Lung (tissue), 12 donors: ENCODE data around the gene SLC16A5. TPM values are rescaled to one million over a fixed set of nuclear protein-coding genes. Genes with fewer than 3 reads are reported as not detected.

ENCODE experiments used
- ATAC-seq: fragments of 200-7000 bp; cut with Tn5 transposase; one replicate; pipeline ENCODE4 v1.9.1; 2020; ENCODE audit warnings: moderate number of reproducible peaks; ENCODE audit not compliant: insufficient read depth, low FRiP score
- DNase-seq, 3 donors: peaks; one replicate each; pipeline ENCODE4 v3.0.0-alpha.2; 2013 to 2017
- H3K27ac ChIP-seq, 2 donors: one replicate each; pipeline ENCODE4 v1.5.1; 2013; ENCODE audit warnings: mild to moderate bottlenecking in 2 of 2, moderate library complexity in 2 of 2, control low read depth in 1 of 2, inconsistent platforms in 1 of 2, low read depth in 1 of 2, low read length in 1 of 2
- H3K27me3 ChIP-seq, 3 donors: one replicate each; pipeline ENCODE4 v1.5.1; 2013; ENCODE audit warnings: low read length in 2 of 3; ENCODE audit not compliant: control insufficient read depth in 3 of 3, insufficient read depth in 3 of 3
- H3K36me3 ChIP-seq, 4 donors: one replicate each; pipeline ENCODE4 v1.5.1; 2013; ENCODE audit warnings: low read length in 4 of 4, mild to moderate bottlenecking in 1 of 4, moderate library complexity in 1 of 4; ENCODE audit not compliant: control insufficient read depth in 4 of 4, insufficient read depth in 4 of 4
- H3K4me1 ChIP-seq, 5 donors: one replicate each; pipeline ENCODE4 v1.5.1; 2013; ENCODE audit warnings: low read length in 5 of 5, mild to moderate bottlenecking in 2 of 5, moderate library complexity in 1 of 5; ENCODE audit not compliant: control insufficient read depth in 5 of 5, insufficient read depth in 5 of 5
- H3K4me3 ChIP-seq: one replicate; pipeline ENCODE4 v1.5.1; 2013; ENCODE audit warnings: mild to moderate bottlenecking, control low read depth, moderate library complexity
- H3K9ac ChIP-seq, 2 donors: one replicate each; pipeline ENCODE4 v1.5.1; 2013; ENCODE audit warnings: low read length in 2 of 2, control low read depth in 1 of 2; ENCODE audit not compliant: insufficient read depth in 1 of 2
- H3K9me3 ChIP-seq, 4 donors: one replicate each; pipeline ENCODE4 v1.5.1; 2013; ENCODE audit warnings: low read length in 3 of 4, mild to moderate bottlenecking in 1 of 4, moderate library complexity in 1 of 4; ENCODE audit not compliant: control insufficient read depth in 4 of 4, insufficient read depth in 3 of 4
- CTCF ChIP-seq: IDR thresholded peaks from 2 replicates; pipeline ENCODE4 v1.5.1; 2012; ENCODE audit warnings: mild to moderate bottlenecking; ENCODE audit errors: control extremely low read depth, extremely low read depth
- WGBS, 2 donors: extraction: QIAGEN DNeasy Blood & Tissue Kit; methylation state at CpG; one replicate each; pipeline ENCODE4 v1.1.7; 2013; 5-methylcytosine and 5-hydroxymethylcytosine counted together
- polyA plus RNA-seq, 2 donors: library from polyadenylated mRNA; stranded (reverse); fragments of 200-250 nt; gene quantifications; one replicate each; pipeline ENCODE4 v1.2.1, GENCODE V29; 2013
- total RNA-seq, 2 donors: library from RNA; depleted of rRNA in 1 of 2; stranded (reverse); fragments of >200 nt in 1 of 2; gene quantifications; one replicate each; pipeline ENCODE4 v1.2.1, GENCODE V29; 2014 to 2021
- donor health status: control.
- donor health status: control.
- donor health status: Bipolar disorder and iron deficiency.
- donor health status: healthy.
- donor health status: DM: yes; HTN: yes; CAD: no.

Gene SLC16A5
- total and polyA plus RNA-seq, 4 donors, result 27.9 to 74.0 (median 42.4) TPM

- Histone ChIP-seq H3K36me3 (peaks cover 0 to 22% (median 14%) of the 10 kb centered on the region in 4 donors), H3K4me1 (peaks cover 0 to 7% (median 2%) of the 10 kb centered on the region in 5 donors), H3K27me3 (no peaks in the 10 kb centered on the region), H3K27ac (no peak overlapping the region), H3K9ac (no peak overlapping the region), H3K9me3 (peaks cover 0 to 6% (median 0%) of the 10 kb centered on the region in 4 donors), H3K4me3 (no peak overlapping the region)
- DNase-seq (no peak), ATAC-seq (no peak)
- TF ChIP-seq CTCF, result no peak
- WGBS, 2 donors, result 93 to 94% methylated on average over 7 of the region's 7 CpGs
Observed at GRCh38 chr17:75098861-75099260, 11.1 kb downstream of the SLC16A5 start.

GRCh38 chr17:75099881-75100595 is 12.3 kb downstream of the SLC16A5 start:
- WGBS, 2 donors, result 95 to 96% methylated on average over 31 of the region's 31 CpGs
- no peak for DNase-seq
- H3K4me1 ChIP-seq, result peaks cover 0 to 4% (median 0%) of the 10 kb centered on the region in 5 donors
- H3K36me3 ChIP-seq, result peaks cover 0 to 28% (median 16%) of the 10 kb centered on the region in 4 donors
- no peaks in the 10 kb centered on the region for H3K27me3 ChIP-seq
- no peak overlapping the region for H3K4me3 ChIP-seq
- H3K27ac ChIP-seq, result no peak overlapping the region
- no peak for TF ChIP-seq CTCF
- no peak overlapping the region for H3K9ac ChIP-seq
- H3K9me3 ChIP-seq, result peaks cover 0 to 6% (median 0%) of the 10 kb centered on the region in 4 donors
- ATAC-seq, result no peak

- peaks cover 0 to 4% (median 0%) of the 10 kb centered on the region in 5 donors for H3K4me1 ChIP-seq
- DNase-seq (no peak), ATAC-seq (no peak)
- H3K36me3 ChIP-seq, result peaks cover 0 to 28% (median 19%) of the 10 kb centered on the region in 4 donors
- H3K27ac ChIP-seq, result no peak overlapping the region
- no peak overlapping the region for H3K9ac ChIP-seq
- H3K4me3 ChIP-seq, result no peak overlapping the region
- TF ChIP-seq CTCF, result no peak
- H3K27me3 ChIP-seq, result no peaks in the 10 kb centered on the region
- peaks cover 0 to 6% (median 0%) of the 10 kb centered on the region in 4 donors for H3K9me3 ChIP-seq
- WGBS, 2 donors, result 38 to 66% methylated on average over 12 of the region's 12 CpGs
Observed at GRCh38 chr17:75102385-75102821, 14.6 kb downstream of the SLC16A5 start.
